Measurements from ENCODE around the gene ASF1B. TPM values are rescaled to one million over a fixed set of nuclear protein-coding genes. Genes with fewer than 3 reads are reported as not detected.

ASF1B gene
- total RNA-seq, 1 donor from 2014 or later = 0.96 TPM

DNA sequence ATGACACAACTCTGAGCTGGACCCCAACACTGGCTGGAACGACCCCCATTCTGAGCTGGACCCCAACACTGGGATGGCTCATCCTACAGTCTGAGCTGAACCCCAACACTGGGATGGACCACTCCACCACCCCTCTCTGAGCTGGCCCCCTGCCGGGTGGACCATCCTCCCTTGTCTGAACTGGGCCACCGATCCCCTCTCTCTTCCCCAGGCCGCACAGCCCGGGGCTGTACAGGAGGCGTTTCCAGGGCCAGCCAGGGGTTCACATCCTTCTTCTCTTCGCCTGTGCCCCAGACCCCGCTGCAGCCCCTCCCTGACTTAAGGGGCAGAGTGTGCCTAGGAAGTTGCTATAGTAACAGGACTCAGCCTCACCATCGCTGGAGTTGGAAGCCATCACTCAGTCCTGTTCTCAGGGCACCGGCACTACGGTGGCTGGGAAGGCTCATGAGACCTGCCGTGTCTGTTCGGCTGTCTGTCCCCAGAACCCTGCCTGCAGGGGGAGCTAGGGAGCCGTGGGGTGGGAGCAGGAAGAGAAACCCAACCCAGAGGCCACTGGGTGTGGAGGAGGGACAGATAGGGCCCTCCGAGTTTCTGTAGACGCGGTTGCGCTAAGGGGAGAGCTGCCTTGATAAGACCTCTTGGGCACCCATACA lies 22.5 kb downstream of the ASF1B start:
- peak; percentile 42 for DNase-seq
- H3K36me3 ChIP-seq = no peaks in the 10 kb centered on the region
- intact Hi-C loops (cut with micrococcal nuclease) = no loop called here
- H3K27me3 ChIP-seq (ENCODE audit: low read depth) = no peaks in the 10 kb centered on the region
- no peaks in the 10 kb centered on the region for H3K9me3 ChIP-seq (replicated peaks)
- H3K4me3 ChIP-seq = peak overlapping the region; percentile 95
- H3K4me1 ChIP-seq = peaks cover 85% of the 10 kb centered on the region
- peak overlapping the region; percentile 100 for H3K27ac ChIP-seq (replicated peaks)
- TF ChIP-seq, protein P1, sequence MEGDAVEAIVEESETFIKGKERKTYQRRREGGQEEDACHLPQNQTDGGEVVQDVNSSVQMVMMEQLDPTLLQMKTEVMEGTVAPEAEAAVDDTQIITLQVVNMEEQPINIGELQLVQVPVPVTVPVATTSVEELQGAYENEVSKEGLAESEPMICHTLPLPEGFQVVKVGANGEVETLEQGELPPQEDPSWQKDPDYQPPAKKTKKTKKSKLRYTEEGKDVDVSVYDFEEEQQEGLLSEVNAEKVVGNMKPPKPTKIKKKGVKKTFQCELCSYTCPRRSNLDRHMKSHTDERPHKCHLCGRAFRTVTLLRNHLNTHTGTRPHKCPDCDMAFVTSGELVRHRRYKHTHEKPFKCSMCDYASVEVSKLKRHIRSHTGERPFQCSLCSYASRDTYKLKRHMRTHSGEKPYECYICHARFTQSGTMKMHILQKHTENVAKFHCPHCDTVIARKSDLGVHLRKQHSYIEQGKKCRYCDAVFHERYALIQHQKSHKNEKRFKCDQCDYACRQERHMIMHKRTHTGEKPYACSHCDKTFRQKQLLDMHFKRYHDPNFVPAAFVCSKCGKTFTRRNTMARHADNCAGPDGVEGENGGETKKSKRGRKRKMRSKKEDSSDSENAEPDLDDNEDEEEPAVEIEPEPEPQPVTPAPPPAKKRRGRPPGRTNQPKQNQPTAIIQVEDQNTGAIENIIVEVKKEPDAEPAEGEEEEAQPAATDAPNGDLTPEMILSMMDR (IDR thresholded peaks at IDR 0.05; ENCODE audit: borderline replicate concordance) = peak; percentile 33

DNA sequence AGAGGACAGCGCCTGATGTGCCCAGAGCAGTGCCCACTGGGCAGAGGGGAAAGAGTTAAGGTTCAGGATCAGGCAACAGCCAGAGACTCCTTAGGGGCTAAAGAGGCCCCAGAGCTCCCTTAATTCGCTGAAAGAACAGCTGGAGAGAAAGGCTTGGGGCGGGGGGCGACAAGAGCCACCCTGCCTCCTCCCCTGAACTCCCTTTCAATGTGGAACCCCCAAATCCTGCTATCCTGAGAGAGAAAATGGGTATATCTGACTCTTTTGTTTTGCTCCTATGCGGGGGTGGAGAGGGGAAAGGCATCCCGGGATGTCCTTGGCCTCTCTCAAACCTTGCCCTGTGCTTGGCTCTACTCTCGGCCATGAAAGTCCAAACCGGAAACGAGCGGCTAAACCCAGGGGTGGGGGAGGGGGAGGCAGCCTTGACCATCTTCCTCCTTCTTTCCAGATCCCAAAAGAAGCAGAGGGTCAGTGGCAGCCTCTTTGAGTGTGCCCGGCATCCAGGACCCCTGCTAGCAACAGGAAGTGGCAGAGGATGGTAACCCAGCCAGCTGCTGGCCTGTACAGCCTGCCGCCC lies 23.5 kb downstream of the ASF1B start:
- Histone ChIP-seq H3K9me3 (replicated peaks) (no peaks in the 10 kb centered on the region), H3K27me3 (ENCODE audit: low read depth) (no peaks in the 10 kb centered on the region), H3K27ac (replicated peaks) (peak overlapping the region; percentile 100), H3K36me3 (no peaks in the 10 kb centered on the region), H3K4me3 (peak overlapping the region; percentile 60), H3K4me1 (peaks cover 86% of the 10 kb centered on the region)
- intact Hi-C loops (cut with micrococcal nuclease) = no loop called here
- TF ChIP-seq, protein P1 (IDR thresholded peaks at IDR 0.05; ENCODE audit: borderline replicate concordance) = no peak
- DNase-seq = peak; percentile 64

DNA sequence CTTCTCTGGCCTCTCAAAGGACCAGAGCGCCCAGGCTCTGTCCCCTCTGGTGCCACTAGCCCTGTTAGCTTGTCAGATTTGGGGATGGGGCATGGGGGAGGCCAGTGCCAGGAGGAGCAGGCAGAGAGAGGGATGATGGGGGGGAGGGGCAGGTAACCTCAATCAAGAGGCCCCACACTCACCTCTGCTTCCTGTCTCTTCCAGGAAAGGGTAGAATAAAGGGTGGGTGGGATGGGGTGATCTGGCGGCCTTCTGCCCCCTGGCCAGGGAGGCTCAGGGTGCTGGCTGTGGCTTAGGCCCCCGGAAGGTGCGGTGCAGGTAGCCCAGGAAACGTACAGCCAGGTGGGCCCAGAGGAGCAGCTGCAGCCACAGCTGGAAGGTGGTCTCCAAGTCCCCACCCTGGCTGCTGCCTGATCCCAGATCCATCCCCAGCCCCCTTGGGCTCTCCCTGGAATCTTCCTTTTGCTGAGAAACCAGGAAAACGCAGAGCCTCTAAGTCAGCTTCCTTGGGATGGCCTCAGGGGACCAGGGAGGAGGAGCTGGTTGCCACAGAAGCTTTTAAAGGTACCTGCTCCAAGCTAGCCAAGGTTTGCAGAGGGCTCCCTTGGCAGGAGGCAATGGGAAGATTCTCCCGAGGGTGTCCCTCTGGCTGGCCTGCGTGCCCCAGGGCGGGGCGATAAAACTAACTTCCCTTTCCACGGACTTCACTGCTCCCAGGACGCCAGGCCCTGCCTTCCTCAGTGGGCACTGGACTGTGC lies 24.2 kb downstream of the ASF1B start:
- intact Hi-C loops (cut with micrococcal nuclease) = no loop called here
- Histone ChIP-seq H3K9me3 (replicated peaks) (no peaks in the 10 kb centered on the region), H3K4me1 (peaks cover 92% of the 10 kb centered on the region), H3K27ac (replicated peaks) (peak overlapping the region; percentile 100), H3K27me3 (ENCODE audit: low read depth) (no peaks in the 10 kb centered on the region), H3K4me3 (peak overlapping the region; percentile 60), H3K36me3 (no peaks in the 10 kb centered on the region)
- peak; percentile 44 for DNase-seq
- TF ChIP-seq, protein P1 (IDR thresholded peaks at IDR 0.05; ENCODE audit: borderline replicate concordance) = no peak

DNA sequence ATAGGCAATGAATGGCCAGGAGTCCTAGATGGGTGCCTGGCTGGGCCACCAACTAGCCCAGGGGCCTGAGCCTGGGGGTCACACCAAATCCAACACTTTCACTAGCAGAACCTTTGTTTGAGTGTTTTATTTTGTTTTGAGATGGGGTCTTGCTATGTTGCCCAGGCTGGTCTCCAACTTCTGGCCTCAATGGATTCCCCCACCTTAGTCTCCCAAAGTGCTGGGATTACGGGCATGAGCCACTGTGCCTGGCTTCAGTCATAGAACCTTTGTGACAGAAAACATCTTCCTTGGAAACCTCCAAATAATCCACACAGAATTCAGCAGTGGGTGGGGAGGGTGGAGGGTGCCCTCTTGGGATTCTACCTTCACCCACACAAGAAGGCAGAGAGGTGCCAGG lies 24.9 kb downstream of the ASF1B start:
- TF ChIP-seq, protein P1 (IDR thresholded peaks at IDR 0.05; ENCODE audit: borderline replicate concordance) = no peak
- DNase-seq = no peak
- Histone ChIP-seq H3K36me3 (peaks cover 3% of the 10 kb centered on the region), H3K9me3 (replicated peaks) (no peaks in the 10 kb centered on the region), H3K27me3 (ENCODE audit: low read depth) (no peaks in the 10 kb centered on the region), H3K27ac (replicated peaks) (peak overlapping the region; percentile 100), H3K4me1 (peaks cover 92% of the 10 kb centered on the region), H3K4me3 (peak overlapping the region; percentile 60)
- intact Hi-C loops (cut with micrococcal nuclease) = no loop called here

DNA sequence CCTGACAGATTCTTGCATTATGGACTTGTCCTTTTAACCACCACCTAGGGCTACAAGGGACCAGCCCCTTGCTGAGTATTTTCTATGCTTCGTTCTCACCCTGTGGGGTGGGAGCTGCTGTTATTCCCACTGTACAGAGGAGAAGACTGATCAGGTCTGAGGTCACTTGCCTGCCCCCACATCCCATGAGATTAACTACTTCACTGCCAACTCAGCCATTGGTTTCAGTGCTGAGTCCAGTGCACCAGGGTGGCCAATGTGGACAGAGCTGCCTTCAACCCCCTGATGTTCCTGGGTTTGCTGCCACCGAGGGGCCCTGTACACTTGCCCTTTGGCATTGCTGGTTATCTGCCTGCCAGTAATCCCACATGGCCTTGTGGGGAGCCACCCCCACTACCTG lies 25.7 kb downstream of the ASF1B start:
- Histone ChIP-seq H3K4me3 (no peak overlapping the region), H3K27ac (replicated peaks) (peak overlapping the region; percentile 100), H3K27me3 (ENCODE audit: low read depth) (no peaks in the 10 kb centered on the region), H3K9me3 (replicated peaks) (no peaks in the 10 kb centered on the region), H3K36me3 (peaks cover 11% of the 10 kb centered on the region), H3K4me1 (peaks cover 84% of the 10 kb centered on the region)
- TF ChIP-seq, protein P1 (IDR thresholded peaks at IDR 0.05; ENCODE audit: borderline replicate concordance) = no peak
- DNase-seq = no peak
- intact Hi-C loops (cut with micrococcal nuclease) = no loop called here

Data from left ventricle myocardium inferior (tissue), 1 donor.